Body of pancreas (tissue), 4 donors: ENCODE measurements around the gene SUGCT.

Experiments
- CTCF ChIP-seq, 7 experiments: fragments of 450-650 bp in 4 of 7; fragments of 200-600 bp in 3 of 7; sonication (generic) in 3 of 7; IDR thresholded peaks; one replicate each; pipeline ENCODE4 v1.5.1; 2016 to 2019; ENCODE audit warnings: antibody characterized with exemption in 7 of 7
- POLR2A ChIP-seq, 3 donors: fragments of 450-650 bp; IDR thresholded peaks; one replicate each; pipeline ENCODE4 v1.6.1; 2016; ENCODE audit warnings: antibody characterized with exemption in 3 of 3, mild to moderate bottlenecking in 2 of 3

- TF ChIP-seq CTCF (IDR thresholded peaks at IDR 0.05) = no peak
- TF ChIP-seq POLR2A (IDR thresholded peaks at IDR 0.05) = no peak
Observed at GRCh38 chr7:40808378-40808942, 673.7 kb downstream of the SUGCT start.
